ENCODE data around the gene INPP5A.
"Not testable (repeated sequence)": the region's sequence is repeated elsewhere in the genome, so short reads cannot be mapped to it uniquely, and the experiment has no call there.

The INPP5A gene

GRCh38 chr10:132548869-132549268, 11.3 kb downstream of the INPP5A start:
- DNase-seq (ENCODE audit: low spot score): no peak

- DNase-seq (ENCODE audit: low spot score): no peak
Measured at GRCh38 chr10:132549371-132549770, 11.8 kb downstream of the INPP5A start.

GRCh38 chr10:132550366-132551092, 12.9 kb downstream of the INPP5A start:
- DNase-seq (ENCODE audit: low spot score): no peak

GRCh38 chr10:132551093-132551807, 13.7 kb downstream of the INPP5A start:
- no peak for DNase-seq (ENCODE audit: low spot score)

- no peak for DNase-seq (ENCODE audit: low spot score)
Measured at GRCh38 chr10:132551808-132552130, 14.2 kb downstream of the INPP5A start.

- not testable (repeated sequence) for DNase-seq (ENCODE audit: low spot score)
Measured at GRCh38 chr10:132552635-132553034, 15.0 kb downstream of the INPP5A start.

- DNase-seq (ENCODE audit: low spot score): not testable (repeated sequence)
Measured at GRCh38 chr10:132553568-132553967, 16.0 kb downstream of the INPP5A start.

- no peak for DNase-seq (ENCODE audit: low spot score)
Measured at GRCh38 chr10:132554053-132554990, 16.7 kb downstream of the INPP5A start.

GRCh38 chr10:132554991-132555647, 17.5 kb downstream of the INPP5A start:
- no peak for DNase-seq (ENCODE audit: low spot score)

- no peak for DNase-seq (ENCODE audit: low spot score)
Measured at GRCh38 chr10:132555648-132556575, 18.3 kb downstream of the INPP5A start.

- no peak for DNase-seq (ENCODE audit: low spot score)
Measured at GRCh38 chr10:132556994-132557441, 19.4 kb downstream of the INPP5A start.

GRCh38 chr10:132557696-132558515, 20.3 kb downstream of the INPP5A start:
- DNase-seq (ENCODE audit: low spot score): no peak

GRCh38 chr10:132558516-132559413, 21.2 kb downstream of the INPP5A start:
- no peak for DNase-seq (ENCODE audit: low spot score)

GRCh38 chr10:132559538-132559937, 22.0 kb downstream of the INPP5A start:
- DNase-seq (ENCODE audit: low spot score): no peak

- no peak for DNase-seq (ENCODE audit: low spot score)
Measured at GRCh38 chr10:132560241-132560731, 22.7 kb downstream of the INPP5A start.

- DNase-seq (ENCODE audit: low spot score): no peak
Measured at GRCh38 chr10:132562177-132562915, 24.8 kb downstream of the INPP5A start.

GRCh38 chr10:132562916-132563456, 25.4 kb downstream of the INPP5A start:
- DNase-seq (ENCODE audit: low spot score): no peak

Measured in SW480 (cell line).